BJ (cell line): Measurements from ENCODE around the gene BHLHA9. TPM values are rescaled to one million over a fixed set of nuclear protein-coding genes. Genes with fewer than 3 reads are reported as not detected.

Experiments
- CTCF ChIA-PET: fragments of 350-600 bp; formaldehyde crosslinking; extraction: SDS; loops from one replicate; lab custom pipeline; 2021; ENCODE audit warnings: antibody characterized with exemption, inconsistent platforms; lab: Yijun Ruan, JAX
- POLR2A ChIA-PET: fragments of 300-600 bp; sonication (Branson Sonifier 250); formaldehyde crosslinking; extraction: SDS; loops from one replicate; lab custom pipeline; 2021; ENCODE audit warnings: antibody characterized with exemption; lab: Charles Lee
- DNase-seq: peaks from one replicate; pipeline ENCODE4 v3.0.0-alpha.2; 2011; ENCODE audit warnings: low read depth
- H3K27me3 ChIP-seq: 2 replicates; pipeline ENCODE4 v1.6.0; 2011; ENCODE audit warnings: low read length; ENCODE audit not compliant: control insufficient read depth, insufficient read depth
- H3K36me3 ChIP-seq: 2 replicates; pipeline ENCODE4 v1.5.1; 2011; ENCODE audit warnings: low read length; ENCODE audit not compliant: control insufficient read depth, insufficient read depth
- H3K4me3 ChIP-seq: 2 replicates; pipeline ENCODE4 v1.5.1; 2011; ENCODE audit warnings: low read depth, mild to moderate bottlenecking, control low read depth, low read length
- polyA minus RNA-seq: library from RNA; depleted of rRNA, polyadenylated mRNA; stranded (reverse); fragments of >200 nt; gene quantifications from 2 replicates; pipeline ENCODE4 v1.2.3, GENCODE V29; 2011; rRNA and poly(A)+ RNA removed
- polyA plus RNA-seq: library from polyadenylated mRNA; depleted of rRNA; stranded (reverse); fragments of >200 nt; gene quantifications from 2 replicates; pipeline ENCODE4 v1.2.3, GENCODE V29; 2011; rRNA removed
- TF ChIP-seq, protein P1 (sequence below): IDR thresholded peaks from 2 replicates; pipeline ENCODE4 v1.5.1; 2011; ENCODE audit warnings: low read depth, mild to moderate bottlenecking, control low read depth, inconsistent platforms, low read length, moderate library complexity; ENCODE audit not compliant: insufficient read depth

Gene BHLHA9
- not detected in 2 replicates for polyA plus RNA-seq
- polyA minus RNA-seq = not detected in 2 replicates

DNA sequence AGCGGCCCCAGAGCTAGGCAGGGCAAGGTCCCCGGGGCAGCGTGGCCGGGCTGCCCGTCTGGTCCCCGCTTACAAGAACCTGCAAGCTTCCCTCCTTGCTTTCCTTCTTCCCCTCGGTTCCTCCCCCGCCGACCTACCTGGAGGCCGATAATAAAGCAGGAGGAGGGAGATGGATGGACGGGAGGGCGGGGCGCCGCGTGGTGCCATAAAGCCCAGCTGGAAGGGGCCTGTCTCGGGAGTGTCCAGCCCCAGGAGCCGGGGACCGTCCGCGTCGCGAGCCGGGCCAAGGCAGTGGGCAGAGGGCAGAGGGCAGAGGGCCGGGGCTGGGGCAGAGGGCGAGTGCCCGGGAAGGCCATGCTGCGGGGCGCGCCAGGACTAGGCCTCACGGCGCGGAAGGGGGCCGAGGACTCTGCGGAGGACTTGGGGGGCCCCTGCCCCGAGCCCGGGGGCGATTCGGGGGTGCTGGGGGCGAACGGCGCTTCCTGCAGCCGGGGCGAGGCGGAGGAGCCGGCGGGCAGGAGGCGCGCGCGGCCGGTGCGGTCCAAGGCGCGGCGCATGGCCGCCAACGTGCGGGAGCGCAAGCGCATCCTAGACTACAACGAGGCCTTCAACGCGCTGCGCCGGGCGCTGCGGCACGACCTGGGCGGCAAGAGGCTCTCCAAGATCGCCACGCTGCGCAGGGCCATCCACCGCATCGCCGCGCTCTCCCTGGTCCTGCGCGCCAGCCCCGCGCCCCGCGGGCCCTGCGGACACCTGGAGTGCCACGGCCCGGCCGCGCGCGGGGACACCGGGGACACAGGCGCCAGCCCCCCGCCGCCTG is at the start of gene BHLHA9:
Gene BHLHA9 (plus strand): TSS at position 235 of the 820 bp plus-strand sequence. CDS start 120 bp downstream, at position 355.
- Histone ChIP-seq H3K27me3 (peaks cover 7% of the 10 kb centered on the region), H3K36me3 (no peaks in the 10 kb centered on the region), H3K4me3 (no peak within 1 kb of the TSS)
- POLR2A ChIA-PET = no interaction called here
- DNase-seq = no peak
- TF ChIP-seq, protein P1, sequence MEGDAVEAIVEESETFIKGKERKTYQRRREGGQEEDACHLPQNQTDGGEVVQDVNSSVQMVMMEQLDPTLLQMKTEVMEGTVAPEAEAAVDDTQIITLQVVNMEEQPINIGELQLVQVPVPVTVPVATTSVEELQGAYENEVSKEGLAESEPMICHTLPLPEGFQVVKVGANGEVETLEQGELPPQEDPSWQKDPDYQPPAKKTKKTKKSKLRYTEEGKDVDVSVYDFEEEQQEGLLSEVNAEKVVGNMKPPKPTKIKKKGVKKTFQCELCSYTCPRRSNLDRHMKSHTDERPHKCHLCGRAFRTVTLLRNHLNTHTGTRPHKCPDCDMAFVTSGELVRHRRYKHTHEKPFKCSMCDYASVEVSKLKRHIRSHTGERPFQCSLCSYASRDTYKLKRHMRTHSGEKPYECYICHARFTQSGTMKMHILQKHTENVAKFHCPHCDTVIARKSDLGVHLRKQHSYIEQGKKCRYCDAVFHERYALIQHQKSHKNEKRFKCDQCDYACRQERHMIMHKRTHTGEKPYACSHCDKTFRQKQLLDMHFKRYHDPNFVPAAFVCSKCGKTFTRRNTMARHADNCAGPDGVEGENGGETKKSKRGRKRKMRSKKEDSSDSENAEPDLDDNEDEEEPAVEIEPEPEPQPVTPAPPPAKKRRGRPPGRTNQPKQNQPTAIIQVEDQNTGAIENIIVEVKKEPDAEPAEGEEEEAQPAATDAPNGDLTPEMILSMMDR = no peak
- CTCF ChIA-PET = interaction anchor here (2.6 kb wide), 1 partner anchor 62 kb away, joined by 8 read pairs; no protein-coding TSS in a partner anchor

DNA sequence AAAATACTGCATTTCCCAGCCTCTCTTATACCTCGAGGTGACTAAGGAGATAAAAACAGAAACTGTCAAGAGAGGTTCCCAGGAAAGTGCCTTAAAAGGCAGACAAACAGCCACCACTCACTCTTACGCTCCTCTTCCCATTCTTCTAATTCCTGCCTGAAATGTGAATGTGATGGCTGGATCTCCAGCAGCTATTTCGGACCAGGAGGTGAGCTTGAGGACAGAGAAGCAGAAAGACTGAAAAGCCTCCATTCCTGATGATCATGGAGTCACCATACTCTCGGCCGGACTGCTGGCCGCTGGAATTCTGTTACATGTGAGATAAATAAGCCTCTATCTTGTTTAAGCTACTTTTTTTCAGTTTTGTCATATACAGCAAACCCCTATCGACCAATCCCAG is 49.0 kb upstream of the BHLHA9 start:
- TF ChIP-seq, protein P1 = no peak
- POLR2A ChIA-PET = no interaction called here
- CTCF ChIA-PET = interaction anchor here (1.1 kb wide), 1 partner anchor 9 kb away, joined by 3 read pairs; no protein-coding TSS in a partner anchor
- Histone ChIP-seq H3K4me3 (no peak overlapping the region), H3K27me3 (peaks cover 12% of the 10 kb centered on the region), H3K36me3 (no peaks in the 10 kb centered on the region)
- no peak for DNase-seq

DNA sequence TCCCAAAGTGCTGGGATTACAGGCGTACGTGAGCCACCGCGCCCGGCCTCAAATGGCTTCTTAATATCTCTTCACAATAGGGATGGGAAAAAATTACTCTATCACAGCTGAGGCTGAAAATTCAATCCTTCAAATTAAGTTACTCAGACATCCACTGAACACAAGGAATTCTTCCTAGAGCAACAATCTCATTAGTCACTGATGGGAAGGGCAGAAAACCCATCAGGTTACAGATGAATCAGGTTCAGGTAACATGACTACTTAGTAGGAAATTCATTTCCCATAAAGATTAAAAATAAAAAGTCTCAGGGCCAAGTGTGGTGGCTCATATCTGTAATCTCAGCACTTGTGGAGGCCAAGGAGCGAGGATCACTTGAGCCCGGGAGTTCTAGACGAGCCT is 47.9 kb upstream of the BHLHA9 start:
- CTCF ChIA-PET = interaction anchor here (0.7 to 1.1 kb wide), 2 partner anchors 10 to 397 kb away, joined by 3 read pairs; no protein-coding TSS in a partner anchor
- TF ChIP-seq, protein P1 = no peak
- DNase-seq = no peak
- H3K36me3 ChIP-seq = no peaks in the 10 kb centered on the region
- POLR2A ChIA-PET = no interaction called here
- no peak overlapping the region for H3K4me3 ChIP-seq
- peaks cover 11% of the 10 kb centered on the region for H3K27me3 ChIP-seq

DNA sequence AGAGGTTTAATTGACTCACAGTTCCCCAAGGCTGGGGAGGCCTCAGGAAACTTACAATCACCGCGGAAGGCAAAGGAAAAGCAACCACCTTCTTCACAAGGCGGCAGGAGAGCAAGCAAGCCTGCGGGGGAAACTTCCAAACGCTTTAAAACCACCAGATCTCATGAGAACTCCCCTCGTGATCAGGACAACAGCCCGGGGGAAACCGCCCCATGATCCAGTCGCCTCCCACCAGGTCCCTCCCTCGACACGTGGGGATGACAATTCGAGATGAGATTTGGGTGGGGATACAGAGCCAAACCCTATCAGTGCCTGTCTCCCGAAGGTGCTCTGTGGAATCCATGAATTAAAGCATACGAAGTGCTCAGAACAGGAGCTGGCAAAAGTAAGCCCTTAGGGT is 46.6 kb upstream of the BHLHA9 start:
- POLR2A ChIA-PET = no interaction called here
- H3K4me3 ChIP-seq = no peak overlapping the region
- peaks cover 16% of the 10 kb centered on the region for H3K27me3 ChIP-seq
- no peak for DNase-seq
- CTCF ChIA-PET = no interaction called here
- no peaks in the 10 kb centered on the region for H3K36me3 ChIP-seq
- TF ChIP-seq, protein P1 = no peak

DNA sequence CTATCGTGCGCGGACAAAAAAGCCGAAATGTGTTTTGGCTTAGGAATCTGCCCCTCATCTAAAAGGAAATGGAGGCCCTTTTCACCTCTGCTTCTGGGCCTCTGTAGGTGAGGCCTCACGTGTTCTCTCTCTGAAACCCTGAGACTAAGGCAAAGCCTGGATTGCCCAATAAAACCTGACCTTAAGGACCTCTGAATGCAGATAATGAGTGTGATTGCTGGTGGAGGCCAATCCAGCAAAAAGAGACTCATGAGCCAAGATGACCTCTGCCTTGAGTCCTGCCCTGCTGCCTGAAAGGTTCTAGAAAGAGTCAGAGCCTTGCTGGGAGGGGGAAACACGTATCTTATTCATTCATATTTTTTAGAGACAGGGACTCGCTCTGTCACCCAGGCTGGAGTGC is 45.9 kb upstream of the BHLHA9 start:
- TF ChIP-seq, protein P1 = no peak
- H3K27me3 ChIP-seq = peaks cover 16% of the 10 kb centered on the region

More for the DNA sequence above, 45.9 kb upstream of the BHLHA9 start:
- POLR2A ChIA-PET = no interaction called here
- Histone ChIP-seq H3K4me3 (no peak overlapping the region), H3K36me3 (no peaks in the 10 kb centered on the region)
- DNase-seq = no peak
- CTCF ChIA-PET = no interaction called here
